Mesendoderm (in vitro differentiated cells): ENCODE measurements around the gene CCDC134.

Experiments used
- DNase-seq: peaks from one replicate; pipeline ENCODE4 v3.0.0; 2013
- H2AK5ac ChIP-seq: 2 replicates; pipeline ENCODE4 v1.6.1; 2013; ENCODE audit warnings: low read length, inconsistent platforms
- H2BK120ac ChIP-seq: 2 replicates; pipeline ENCODE4 v1.6.1; 2013; ENCODE audit warnings: low read depth, mild to moderate bottlenecking, low read length, moderate library complexity, mixed read lengths
- H2BK15ac ChIP-seq: replicated peaks from 2 replicates; pipeline ENCODE4 v1.6.1; 2013; ENCODE audit warnings: low read depth, mild to moderate bottlenecking, moderate library complexity
- H2BK5ac ChIP-seq: 2 replicates; pipeline ENCODE4 v1.6.1; 2013; ENCODE audit warnings: low read length, inconsistent platforms
- H3K18ac ChIP-seq: 2 replicates; pipeline ENCODE4 v1.6.1; 2013; ENCODE audit warnings: mild to moderate bottlenecking, low read length, mixed read lengths
- H3K23ac ChIP-seq: one replicate; pipeline ENCODE4 v1.6.1; 2013; ENCODE audit warnings: low read length
- H3K27ac ChIP-seq: 2 replicates; pipeline ENCODE4 v1.5.1; 2013; ENCODE audit warnings: low read depth, mild to moderate bottlenecking, inconsistent platforms, low read length, moderate library complexity
- H3K27me3 ChIP-seq: 2 replicates; pipeline ENCODE4 v1.6.1; 2013; ENCODE audit warnings: low read length, control low read depth, mild to moderate bottlenecking, inconsistent platforms; ENCODE audit not compliant: insufficient read depth, poor library complexity
- H3K36me3 ChIP-seq: 2 replicates; pipeline ENCODE4 v1.6.1; 2013; ENCODE audit warnings: low read length, inconsistent platforms; ENCODE audit not compliant: control insufficient read depth, insufficient read depth
- H3K4ac ChIP-seq: one replicate; pipeline ENCODE4 v1.6.1; 2013; ENCODE audit warnings: low read depth, mild to moderate bottlenecking, low read length, moderate library complexity
- H3K4me1 ChIP-seq: 2 replicates; pipeline ENCODE4 v1.6.1; 2013; ENCODE audit warnings: low read depth, low read length, inconsistent platforms; ENCODE audit not compliant: control insufficient read depth
- H3K4me2 ChIP-seq: 2 replicates; pipeline ENCODE4 v1.6.1; 2013; ENCODE audit warnings: low read length
- H3K4me3 ChIP-seq: 2 replicates; pipeline ENCODE4 v1.5.1; 2013; ENCODE audit warnings: mild to moderate bottlenecking, low read length
- H3K56ac ChIP-seq: one replicate; pipeline ENCODE4 v1.6.1; 2013; ENCODE audit warnings: low read length
- H3K79me1 ChIP-seq: 2 replicates; pipeline ENCODE4 v1.6.1; 2013; ENCODE audit warnings: low read length, inconsistent platforms
- H3K79me2 ChIP-seq: 2 replicates; pipeline ENCODE4 v1.6.1; 2013; ENCODE audit warnings: mild to moderate bottlenecking, low read length; ENCODE audit not compliant: control insufficient read depth, insufficient read depth
- H3K9ac ChIP-seq: 2 replicates; pipeline ENCODE4 v1.6.1; 2013; ENCODE audit warnings: low read length, inconsistent platforms
- H4K5ac ChIP-seq: one replicate; pipeline ENCODE4 v1.6.1; 2013; ENCODE audit warnings: low read length
- H4K8ac ChIP-seq: one replicate; pipeline ENCODE4 v1.6.1; 2013; ENCODE audit warnings: low read depth, mild to moderate bottlenecking, control low read depth, low read length, moderate library complexity
- WGBS: extraction: QIAGEN DNeasy Blood & Tissue Kit; methylation state at CpG from one replicate; pipeline ENCODE4 v1.1.7; 2013; ENCODE audit warnings: low lambda C conversion rate, missing lambda C conversion rate; ENCODE audit not compliant: insufficient coverage; ENCODE audit errors: extremely low coverage; 5-methylcytosine and 5-hydroxymethylcytosine counted together

CCDC134 gene

GRCh38 chr22:41762980-41763779 lies 37.3 kb upstream of the CCDC134 start:
- Histone ChIP-seq H3K4ac (no peak overlapping the region), H3K18ac (no peak overlapping the region), H3K4me1 (no peaks in the 10 kb centered on the region), H2BK120ac (no peak overlapping the region), H4K8ac (no peak overlapping the region), H3K9ac (no peak overlapping the region), H2BK5ac (no peak overlapping the region), H3K79me1 (no peaks in the 10 kb centered on the region), H3K4me2 (no peak overlapping the region), H3K4me3 (no peak overlapping the region), H2BK15ac (no peak overlapping the region), H3K23ac (no peak overlapping the region), H3K27me3 (no peaks in the 10 kb centered on the region), H3K27ac (no peak overlapping the region), H3K56ac (peak overlapping the region; percentile 42), H2AK5ac (no peak overlapping the region), H3K36me3 (no peaks in the 10 kb centered on the region), H3K79me2 (no peaks in the 10 kb centered on the region), H4K5ac (no peak overlapping the region)
- peak; percentile 94 for DNase-seq
- no CpG with 5 or more reads among the region's 14 CpGs for WGBS

- Histone ChIP-seq H2BK120ac (no peak overlapping the region), H4K5ac (no peak overlapping the region), H3K23ac (no peak overlapping the region), H3K4ac (no peak overlapping the region), H3K79me2 (no peaks in the 10 kb centered on the region), H2BK15ac (no peak overlapping the region), H3K36me3 (no peaks in the 10 kb centered on the region), H3K4me2 (no peak overlapping the region), H3K9ac (no peak overlapping the region), H3K4me1 (no peaks in the 10 kb centered on the region), H4K8ac (no peak overlapping the region), H3K27ac (no peak overlapping the region), H3K79me1 (no peaks in the 10 kb centered on the region), H2BK5ac (no peak overlapping the region), H3K56ac (no peak overlapping the region), H3K27me3 (no peaks in the 10 kb centered on the region), H3K4me3 (no peak overlapping the region), H3K18ac (no peak overlapping the region), H2AK5ac (no peak overlapping the region)
- no peak for DNase-seq
- no CpG with 5 or more reads among the region's 5 CpGs for WGBS
These were observed 34.0 kb upstream of the CCDC134 start for GRCh38 chr22:41766476-41766875.

DNA sequence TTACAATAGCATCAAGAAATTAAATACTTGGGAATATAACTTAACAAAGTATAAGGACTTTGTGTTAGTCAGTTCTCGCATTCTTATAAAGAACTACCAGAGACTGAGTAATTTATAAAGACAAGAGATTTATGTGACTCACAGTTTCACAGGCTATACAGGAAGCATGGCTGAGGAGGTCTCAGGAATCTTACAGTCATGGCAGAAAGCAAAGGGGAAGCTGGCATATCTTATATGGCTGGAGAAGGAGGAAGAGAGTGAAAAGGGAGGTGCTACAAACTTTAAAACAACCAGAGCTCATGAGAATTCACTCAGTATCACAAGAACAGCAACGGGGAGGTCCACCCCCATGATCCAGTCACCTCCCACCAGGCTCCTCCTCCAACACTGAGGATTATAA lies 32.0 kb upstream of the CCDC134 start:
- H4K5ac ChIP-seq = no peak overlapping the region
- no peak overlapping the region for H3K18ac ChIP-seq
- peak; percentile 46 for DNase-seq
- H3K27ac ChIP-seq = no peak overlapping the region
- H3K4ac ChIP-seq = no peak overlapping the region
- H3K4me1 ChIP-seq = no peaks in the 10 kb centered on the region
- no peaks in the 10 kb centered on the region for H3K79me2 ChIP-seq
- no peaks in the 10 kb centered on the region for H3K36me3 ChIP-seq
- no peaks in the 10 kb centered on the region for H3K27me3 ChIP-seq
- H3K9ac ChIP-seq = no peak overlapping the region
- H3K79me1 ChIP-seq = no peaks in the 10 kb centered on the region
- H3K4me2 ChIP-seq = no peak overlapping the region
- H3K4me3 ChIP-seq = no peak overlapping the region
- H4K8ac ChIP-seq = no peak overlapping the region
- no peak overlapping the region for H3K23ac ChIP-seq
- no peak overlapping the region for H2BK5ac ChIP-seq
- no peak overlapping the region for H3K56ac ChIP-seq
- no peak overlapping the region for H2AK5ac ChIP-seq
- H2BK120ac ChIP-seq = no peak overlapping the region
- no peak overlapping the region for H2BK15ac ChIP-seq
- no CpG with 5 or more reads among the region's 2 CpGs for WGBS

DNA sequence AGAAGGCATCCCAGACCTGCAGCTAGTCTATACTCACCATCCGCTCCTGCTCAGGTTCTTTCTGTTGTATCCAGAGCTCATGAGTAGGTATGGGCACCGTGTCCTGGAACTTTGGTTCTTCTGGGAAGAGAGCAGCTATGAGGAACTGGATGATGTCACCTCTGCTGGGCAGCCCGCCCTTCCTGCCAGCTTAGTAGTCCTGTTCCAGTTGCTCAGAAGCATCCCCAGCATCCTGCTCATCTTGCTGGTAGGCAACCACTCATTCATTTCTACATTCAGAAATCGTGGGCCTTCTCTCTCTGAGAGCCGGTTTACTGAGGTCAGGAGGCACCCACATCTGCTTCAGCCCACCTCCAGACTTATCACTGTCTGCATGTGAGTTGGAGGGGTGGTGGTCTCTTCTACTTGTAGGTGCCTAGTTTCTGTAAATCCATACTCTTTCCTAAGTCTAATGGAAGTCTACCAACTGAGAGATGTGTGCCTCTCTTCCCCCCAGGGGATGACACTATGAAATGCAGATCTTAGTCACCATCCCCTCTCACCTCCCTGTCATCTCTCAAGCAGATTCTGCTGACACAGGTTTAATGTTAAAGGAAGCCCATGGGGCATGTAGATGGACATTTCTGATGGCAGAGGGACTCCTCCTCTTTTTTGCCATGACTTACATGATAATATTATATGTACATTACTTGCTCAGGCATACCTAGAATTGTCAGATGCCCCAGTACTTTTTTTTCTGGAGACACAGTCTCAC lies 29.6 kb upstream of the CCDC134 start:
- Histone ChIP-seq H3K79me1 (no peaks in the 10 kb centered on the region), H3K18ac (no peak overlapping the region), H3K23ac (no peak overlapping the region), H3K9ac (no peak overlapping the region), H2BK15ac (no peak overlapping the region), H3K4me1 (no peaks in the 10 kb centered on the region), H3K79me2 (no peaks in the 10 kb centered on the region), H4K8ac (no peak overlapping the region), H3K4me3 (no peak overlapping the region), H3K56ac (no peak overlapping the region), H2BK120ac (no peak overlapping the region), H3K4me2 (no peak overlapping the region), H2AK5ac (no peak overlapping the region), H2BK5ac (no peak overlapping the region), H3K27me3 (no peaks in the 10 kb centered on the region), H3K4ac (no peak overlapping the region), H3K27ac (no peak overlapping the region), H4K5ac (no peak overlapping the region), H3K36me3 (no peaks in the 10 kb centered on the region)
- no CpG with 5 or more reads among the region's 5 CpGs for WGBS
- no peak for DNase-seq

DNA sequence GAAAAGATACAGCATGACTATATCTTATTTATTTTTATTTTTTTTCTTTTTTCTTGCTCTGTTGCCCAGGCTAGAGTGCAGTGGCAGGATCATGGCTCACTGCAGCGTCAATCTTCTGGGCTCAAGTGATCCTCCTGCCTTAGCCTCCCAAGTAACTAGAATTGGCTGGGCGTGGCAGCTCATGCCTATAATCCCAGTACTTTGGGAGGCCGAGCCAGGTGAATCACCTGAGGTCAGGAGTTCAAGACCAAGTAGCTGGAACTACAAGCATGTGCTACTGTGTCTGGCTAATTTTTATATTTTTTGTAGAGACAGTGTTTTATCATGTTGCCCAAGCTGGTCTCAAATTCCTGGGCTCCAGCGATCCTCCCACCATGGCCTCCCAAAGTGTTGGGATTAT lies 28.3 kb upstream of the CCDC134 start:
- Histone ChIP-seq H3K4me3 (no peak overlapping the region), H2BK15ac (no peak overlapping the region), H2BK5ac (no peak overlapping the region), H3K4me2 (no peak overlapping the region), H2BK120ac (no peak overlapping the region), H3K9ac (no peak overlapping the region), H3K4me1 (no peaks in the 10 kb centered on the region), H2AK5ac (no peak overlapping the region), H3K23ac (no peak overlapping the region), H3K27ac (no peak overlapping the region), H3K18ac (no peak overlapping the region), H3K4ac (no peak overlapping the region), H3K56ac (no peak overlapping the region), H3K79me2 (no peaks in the 10 kb centered on the region), H3K79me1 (no peaks in the 10 kb centered on the region), H4K5ac (no peak overlapping the region), H4K8ac (no peak overlapping the region), H3K27me3 (no peaks in the 10 kb centered on the region), H3K36me3 (no peaks in the 10 kb centered on the region)
- WGBS = no CpG with 5 or more reads among the region's 4 CpGs
- DNase-seq = no peak
